Urinary bladder (tissue), 4 donors: ENCODE measurements around the gene POLR2L. TPM values are rescaled to one million over a fixed set of nuclear protein-coding genes. Genes with fewer than 3 reads are reported as not detected.

ENCODE experiments used
- DNase-seq: peaks from one replicate; pipeline ENCODE4 v3.0.0-alpha.2; 2015; ENCODE audit errors: extremely low spot score
- H3K27ac ChIP-seq: one replicate; pipeline ENCODE4 v1.5.1; 2013; ENCODE audit warnings: low read depth, mild to moderate bottlenecking, moderate library complexity
- H3K36me3 ChIP-seq: one replicate; pipeline ENCODE4 v1.6.1; 2013; ENCODE audit warnings: mild to moderate bottlenecking, moderate library complexity; ENCODE audit not compliant: insufficient read depth
- H3K4me1 ChIP-seq: one replicate; pipeline ENCODE4 v1.6.1; 2013; ENCODE audit warnings: mild to moderate bottlenecking, moderate library complexity; ENCODE audit not compliant: insufficient read depth
- H3K4me3 ChIP-seq: one replicate; pipeline ENCODE4 v1.5.1; 2013; ENCODE audit warnings: low read depth, low read length
- WGBS: extraction: QIAGEN DNeasy Blood & Tissue Kit; methylation state at CpG from one replicate; pipeline ENCODE4 v1.1.7; 2013; 5-methylcytosine and 5-hydroxymethylcytosine counted together
- polyA plus RNA-seq: library from polyadenylated mRNA; stranded (reverse); fragments of 200-250 nt; gene quantifications from one replicate; pipeline ENCODE4 v1.2.3, GENCODE V29; 2013
- total RNA-seq: library from RNA; depleted of rRNA; stranded (reverse); fragments of >200 nt; gene quantifications from one replicate; pipeline ENCODE4 v1.2.3, GENCODE V29; 2014
- donor health status: healthy with polysubstance abuse.
- donor health status: healthy.

The POLR2L gene
- total and polyA plus RNA-seq, 2 donors, result 21.7 to 148 TPM

GRCh38 chr11:833114-833791 lies 9.1 kb downstream of the POLR2L start:
- DNase-seq, result no peak
- 1% methylated on average over 55 of the region's 55 CpGs for WGBS
- peaks cover 2% of the 10 kb centered on the region for H3K4me1 ChIP-seq
- peak overlapping the region; percentile 60 for H3K27ac ChIP-seq
- H3K36me3 ChIP-seq, result no peaks in the 10 kb centered on the region
- peak overlapping the region; percentile 67 for H3K4me3 ChIP-seq

DNA sequence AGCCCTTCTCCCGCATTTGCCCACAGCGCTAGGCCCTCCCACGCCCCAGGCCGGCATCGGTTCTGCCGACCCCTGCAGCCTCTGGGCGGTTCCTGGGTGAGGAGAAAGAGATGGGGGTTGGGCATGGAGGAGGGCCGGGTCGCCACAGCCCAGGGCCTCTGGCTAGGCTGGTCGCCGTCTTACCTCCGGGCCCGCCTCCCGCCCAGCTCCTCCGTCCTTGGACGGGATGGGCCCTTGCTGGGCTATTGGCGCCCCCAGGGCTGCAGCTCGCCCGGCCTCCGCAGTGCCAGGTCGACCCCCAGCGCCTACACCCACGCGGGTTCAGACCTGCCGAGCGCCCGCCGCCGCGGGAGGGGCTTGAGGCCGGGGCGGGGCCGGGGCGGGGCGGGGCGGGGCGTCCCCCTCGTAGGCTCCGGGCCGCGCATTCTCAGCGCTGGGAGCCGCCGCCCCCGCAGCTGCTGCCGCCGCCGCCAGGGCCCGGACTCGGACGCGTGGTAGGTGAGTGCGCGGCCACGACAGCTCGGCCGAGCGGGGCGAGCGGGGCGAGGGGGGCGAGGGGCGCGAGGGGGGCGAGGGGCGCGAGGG lies 9.7 kb downstream of the POLR2L start, which contains the start of gene CD151:
Gene CD151, plus strand, starts transcription at position 424 of the 585 bp plus-strand sequence. CDS start 3,118 bp downstream, outside the sequence.
- Histone ChIP-seq H3K4me1 (peaks cover 2% of the 10 kb centered on the region), H3K27ac (peak within 1 kb of the TSS; percentile 60), H3K4me3 (peak within 1 kb of the TSS; percentile 67), H3K36me3 (no peaks in the 10 kb centered on the region)
- no peak for DNase-seq
- WGBS, result 3% methylated on average over 62 of the region's 67 CpGs

DNA sequence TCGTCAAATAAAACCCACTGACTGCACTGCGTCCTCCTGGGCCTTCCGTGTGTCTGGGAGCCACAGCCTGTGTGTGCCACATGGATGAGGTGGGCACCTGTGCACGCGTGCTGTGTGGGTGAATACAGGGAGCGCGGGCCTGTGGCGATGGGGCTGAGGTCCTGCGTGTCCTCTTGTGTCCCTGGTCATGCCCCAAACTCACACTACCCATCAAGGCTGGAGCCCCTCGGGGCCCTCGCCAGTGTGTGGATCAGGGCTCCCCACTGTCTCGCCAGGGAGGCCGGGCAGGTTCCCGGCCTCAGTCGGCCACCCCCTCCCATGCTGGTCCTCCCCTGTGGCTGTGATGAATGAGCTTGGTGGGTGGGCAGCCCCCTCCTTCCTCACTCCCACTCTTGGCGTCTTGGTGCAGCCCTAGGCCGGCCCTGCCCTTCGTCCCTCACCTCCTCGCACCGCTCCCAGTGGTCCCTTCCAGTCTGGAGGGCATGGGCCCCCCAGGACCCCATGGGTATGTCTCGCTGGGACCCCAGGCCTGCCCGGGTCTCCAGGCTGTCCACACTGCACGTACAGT lies 10.3 kb downstream of the POLR2L start:
- 72% methylated on average over 23 of the region's 23 CpGs for WGBS
- Histone ChIP-seq H3K36me3 (no peaks in the 10 kb centered on the region), H3K4me1 (peaks cover 2% of the 10 kb centered on the region), H3K27ac (no peak overlapping the region), H3K4me3 (peak overlapping the region; percentile 67)
- no peak for DNase-seq

DNA sequence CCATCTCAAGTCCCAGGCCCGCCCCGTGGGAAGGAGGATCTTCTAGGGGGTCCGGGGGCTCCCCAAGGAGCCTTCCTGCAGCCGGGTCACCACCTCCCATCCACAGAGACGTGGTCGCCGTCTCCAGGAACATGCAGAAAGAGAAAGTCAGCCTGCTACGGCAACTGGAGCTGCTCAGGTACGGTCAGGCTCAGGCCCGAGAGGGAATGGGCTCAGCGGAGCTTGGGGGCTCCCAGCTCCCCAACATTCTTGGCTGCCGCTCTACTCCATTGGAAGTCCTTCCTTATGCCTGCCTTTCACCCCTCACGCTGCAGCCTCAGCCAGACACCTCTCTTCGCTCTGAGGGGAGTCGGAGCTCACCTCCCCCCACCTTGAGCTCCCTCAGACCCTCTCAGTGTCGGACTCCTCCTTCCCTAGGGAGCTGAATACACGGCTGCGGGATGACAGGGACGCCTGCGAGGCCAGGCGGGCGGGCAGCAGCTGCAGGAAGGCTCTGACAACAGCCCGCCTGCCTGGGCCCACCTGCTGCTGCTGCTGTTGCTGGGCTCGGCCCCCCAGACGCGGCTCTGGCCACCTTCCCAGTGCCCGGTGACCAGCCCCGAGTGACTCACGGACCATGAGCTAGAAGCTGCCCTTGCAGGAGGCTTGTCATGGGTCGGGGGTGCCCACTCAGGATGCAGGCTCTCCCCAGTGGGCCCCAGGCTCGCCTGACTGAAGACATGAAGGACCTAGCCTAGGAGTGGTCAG lies 11.0 kb downstream of the POLR2L start:
- no peaks in the 10 kb centered on the region for H3K36me3 ChIP-seq
- H3K4me1 ChIP-seq, result peaks cover 2% of the 10 kb centered on the region
- 56% methylated on average over 31 of the region's 31 CpGs for WGBS
- no peak overlapping the region for H3K27ac ChIP-seq
- no peak for DNase-seq
- no peak overlapping the region for H3K4me3 ChIP-seq

GRCh38 chr11:830295-831117 lies 11.8 kb downstream of the POLR2L start:
- H3K4me1 ChIP-seq, result peaks cover 2% of the 10 kb centered on the region
- DNase-seq, result no peak
- WGBS, result 4% methylated on average over 78 of the region's 78 CpGs
- H3K27ac ChIP-seq, result no peak overlapping the region
- H3K4me3 ChIP-seq, result peak overlapping the region; percentile 16
- H3K36me3 ChIP-seq, result no peaks in the 10 kb centered on the region

GRCh38 chr11:829847-830294 lies 12.5 kb downstream of the POLR2L start:
- WGBS, result 3% methylated on average over 39 of the region's 39 CpGs
- no peak for DNase-seq
- Histone ChIP-seq H3K36me3 (peaks cover under 1% of the 10 kb centered on the region), H3K27ac (no peak overlapping the region), H3K4me3 (peak overlapping the region; percentile 14), H3K4me1 (peaks cover 2% of the 10 kb centered on the region)

DNA sequence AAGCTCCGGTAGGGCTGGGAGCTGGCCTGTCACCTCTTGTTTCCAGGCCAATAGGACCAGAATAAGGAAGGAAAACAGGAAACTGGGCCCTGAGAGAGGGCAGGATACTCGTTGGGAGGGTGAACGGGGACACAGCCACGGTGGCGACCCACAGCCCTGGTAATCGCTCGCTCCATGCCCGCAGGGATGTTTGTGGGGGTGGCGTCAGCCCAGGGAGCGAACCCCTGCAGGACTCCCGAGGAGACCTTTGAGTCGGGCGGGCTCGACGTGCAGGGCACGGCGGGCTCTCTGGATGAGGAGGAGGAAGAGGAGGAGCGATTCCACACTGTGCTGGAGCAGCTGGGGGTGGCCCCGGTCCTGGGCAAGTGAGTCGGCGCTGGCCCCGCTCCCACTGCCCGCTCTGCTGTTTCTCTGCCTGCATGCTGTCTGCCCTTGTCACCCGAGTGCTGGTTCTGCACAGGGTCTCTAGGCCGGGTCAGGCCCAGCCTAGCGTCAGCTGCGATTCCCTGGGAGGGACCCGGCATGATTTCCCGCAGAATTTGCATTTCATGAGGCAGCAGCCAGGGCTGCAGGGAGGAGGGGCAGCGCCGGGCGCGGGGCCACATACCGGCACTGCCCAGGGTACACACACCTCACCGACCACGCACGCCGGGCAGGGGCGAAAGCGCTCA lies 13.0 kb downstream of the POLR2L start:
- peaks cover 2% of the 10 kb centered on the region for H3K4me1 ChIP-seq
- peak overlapping the region; percentile 14 for H3K4me3 ChIP-seq
- DNase-seq, result no peak
- 16% methylated on average over 40 of the region's 40 CpGs for WGBS
- peaks cover 5% of the 10 kb centered on the region for H3K36me3 ChIP-seq
- no peak overlapping the region for H3K27ac ChIP-seq

- peaks cover 5% of the 10 kb centered on the region for H3K36me3 ChIP-seq
- no peak for DNase-seq
- H3K27ac ChIP-seq, result no peak overlapping the region
- H3K4me3 ChIP-seq, result no peak overlapping the region
- 68% methylated on average over 21 of the region's 21 CpGs for WGBS
- peaks cover 2% of the 10 kb centered on the region for H3K4me1 ChIP-seq
Measured at GRCh38 chr11:828506-829175, 13.7 kb downstream of the POLR2L start.

DNA sequence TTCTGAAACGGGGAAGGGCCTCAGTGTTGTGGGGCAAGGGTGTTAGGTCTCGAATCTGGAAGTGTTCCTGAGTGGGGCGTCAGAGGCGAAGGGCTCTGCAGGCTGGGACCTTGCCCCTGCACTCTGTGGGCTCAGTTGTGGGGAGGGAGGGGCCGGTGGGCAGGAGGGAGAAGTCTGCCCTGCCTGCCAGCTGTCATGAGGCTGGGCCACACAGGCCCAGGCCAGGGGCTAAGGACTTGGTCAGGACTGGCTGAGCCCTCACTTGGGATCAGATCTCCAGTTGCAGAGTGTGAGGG lies 14.5 kb downstream of the POLR2L start, which contains the start of gene CRACR2B:
Gene CRACR2B, plus strand, starts transcription at position 23 of the 296 bp plus-strand sequence. CDS start 689 bp downstream, outside the sequence.
- WGBS, result 69% methylated on average over 5 of the region's 5 CpGs
- DNase-seq, result no peak
- peak within 1 kb of the TSS; percentile 36 for H3K4me3 ChIP-seq
- H3K27ac ChIP-seq, result peak within 1 kb of the TSS; percentile 76
- peaks cover 5% of the 10 kb centered on the region for H3K36me3 ChIP-seq
- H3K4me1 ChIP-seq, result peaks cover 2% of the 10 kb centered on the region

- 9% methylated on average over 66 of the region's 66 CpGs for WGBS
- no peak for DNase-seq
- H3K27ac ChIP-seq, result peak overlapping the region; percentile 76
- H3K4me1 ChIP-seq, result peaks cover 2% of the 10 kb centered on the region
- H3K36me3 ChIP-seq, result peaks cover 5% of the 10 kb centered on the region
- peak overlapping the region; percentile 36 for H3K4me3 ChIP-seq
Measured at GRCh38 chr11:827146-827896, 15.0 kb downstream of the POLR2L start.

DNA sequence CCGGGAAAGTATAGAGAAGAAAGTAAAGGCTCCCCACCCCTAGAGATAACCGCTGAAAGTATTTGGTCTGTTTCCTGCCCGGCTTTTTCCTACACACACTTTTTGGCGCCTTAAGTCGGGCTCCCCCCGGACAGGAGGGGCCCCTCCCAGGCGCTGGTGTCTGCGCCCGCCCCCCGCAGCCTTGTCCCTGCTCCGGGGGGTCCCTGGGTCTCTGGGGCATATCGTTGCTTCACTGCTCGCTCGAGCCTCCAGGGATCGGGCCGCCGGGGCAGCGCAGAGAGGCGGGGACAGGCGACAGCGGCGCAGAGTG lies 15.5 kb downstream of the POLR2L start:
- DNase-seq, result no peak
- WGBS, result 2% methylated on average over 22 of the region's 22 CpGs
- Histone ChIP-seq H3K36me3 (peaks cover 5% of the 10 kb centered on the region), H3K4me1 (peaks cover 2% of the 10 kb centered on the region), H3K27ac (peak overlapping the region; percentile 76), H3K4me3 (peak overlapping the region; percentile 36)

- no peak for DNase-seq
- 78% methylated on average over 9 of the region's 9 CpGs for WGBS
- peaks cover 2% of the 10 kb centered on the region for H3K4me1 ChIP-seq
- H3K27ac ChIP-seq, result peak overlapping the region; percentile 72
- H3K36me3 ChIP-seq, result peaks cover 5% of the 10 kb centered on the region
- no peak overlapping the region for H3K4me3 ChIP-seq
Measured at GRCh38 chr11:826227-826621, 16.1 kb downstream of the POLR2L start.
